HUES64 (cell line): Measurements from ENCODE around the gene LSAMP.

Experiments
- H3K27ac ChIP-seq: 2 replicates; pipeline ENCODE4 v1.7.0; 2013; ENCODE audit warnings: low read depth, low read length, inconsistent platforms
- H3K27me3 ChIP-seq: 2 replicates; pipeline ENCODE4 v1.6.1; 2013; ENCODE audit warnings: mild to moderate bottlenecking, low read length; ENCODE audit not compliant: insufficient read depth
- H3K36me3 ChIP-seq: 2 replicates; pipeline ENCODE4 v1.6.1; 2013; ENCODE audit warnings: mild to moderate bottlenecking, low read length; ENCODE audit not compliant: insufficient read depth
- H3K4me1 ChIP-seq: 2 replicates; pipeline ENCODE4 v1.6.1; 2013; ENCODE audit warnings: mild to moderate bottlenecking, low read length, moderate library complexity; ENCODE audit not compliant: insufficient read depth
- H3K4me3 ChIP-seq: 2 replicates; pipeline ENCODE4 v1.5.1; 2013; ENCODE audit warnings: mild to moderate bottlenecking, low read length, moderate library complexity
- H3K9ac ChIP-seq: 2 replicates; pipeline ENCODE4 v1.6.1; 2013; ENCODE audit warnings: mild to moderate bottlenecking, low read depth, low read length
- H3K9me3 ChIP-seq: 2 replicates; pipeline ENCODE4 v1.6.1; 2013; ENCODE audit warnings: low read depth, low read length; ENCODE audit not compliant: insufficient read depth
- WGBS: fragments of 150-250, 120-280 bp; methylation state at CpG from one replicate; pipeline ENCODE4 v1.1.7; 2013; ENCODE audit warnings: missing lambda C conversion rate; 5-methylcytosine and 5-hydroxymethylcytosine counted together

The LSAMP gene

GRCh38 chr3:116449546-116450350 lies 4.5 kb upstream of the LSAMP start:
- Histone ChIP-seq H3K9ac (no peak overlapping the region), H3K27me3 (no peaks in the 10 kb centered on the region), H3K4me1 (peaks cover 16% of the 10 kb centered on the region), H3K4me3 (no peak overlapping the region), H3K36me3 (no peaks in the 10 kb centered on the region), H3K27ac (no peak overlapping the region), H3K9me3 (no peaks in the 10 kb centered on the region)
- 83% methylated on average over 3 of the region's 3 CpGs for WGBS

GRCh38 chr3:116445990-116446389 lies 703 bp upstream of the LSAMP start:
- H3K36me3 ChIP-seq: no peaks in the 10 kb centered on the region
- no peaks in the 10 kb centered on the region for H3K9me3 ChIP-seq
- H3K4me3 ChIP-seq: peak overlapping the region; percentile 38
- no peak overlapping the region for H3K27ac ChIP-seq
- peaks cover 8% of the 10 kb centered on the region; the same call in 1 of the 2 replicates for H3K27me3 ChIP-seq
- 65% methylated on average over 2 of the region's 2 CpGs for WGBS
- no peak overlapping the region; the same call in 1 of the 2 replicates for H3K9ac ChIP-seq
- H3K4me1 ChIP-seq: peaks cover 33% of the 10 kb centered on the region

GRCh38 chr3:116444819-116445310 lies 422 bp downstream of the LSAMP start:
- Histone ChIP-seq H3K4me1 (peaks cover 40% of the 10 kb centered on the region), H3K4me3 (peak overlapping the region; percentile 72), H3K9me3 (no peaks in the 10 kb centered on the region), H3K27ac (no peak overlapping the region; the same call in 1 of the 2 replicates), H3K27me3 (peaks cover 8% of the 10 kb centered on the region; the same call in 1 of the 2 replicates), H3K9ac (peak overlapping the region; percentile 58), H3K36me3 (no peaks in the 10 kb centered on the region)
- 1% methylated on average over 26 of the region's 26 CpGs for WGBS

GRCh38 chr3:116444115-116444747 lies 1.1 kb downstream of the LSAMP start:
- H3K36me3 ChIP-seq: no peaks in the 10 kb centered on the region
- H3K27ac ChIP-seq: no peak overlapping the region
- H3K9me3 ChIP-seq: no peaks in the 10 kb centered on the region
- WGBS: 18% methylated on average over 1 of the region's 2 CpGs
- peak overlapping the region; percentile 58 for H3K9ac ChIP-seq
- H3K27me3 ChIP-seq: peaks cover 8% of the 10 kb centered on the region; the same call in 1 of the 2 replicates
- H3K4me1 ChIP-seq: peaks cover 40% of the 10 kb centered on the region
- H3K4me3 ChIP-seq: peak overlapping the region; percentile 72

GRCh38 chr3:116443191-116443661 lies 2.1 kb downstream of the LSAMP start:
- 49% methylated on average over 4 of the region's 4 CpGs for WGBS
- H3K27ac ChIP-seq: no peak overlapping the region
- H3K4me3 ChIP-seq: peak overlapping the region; percentile 72; the same call in 1 of the 2 replicates
- no peaks in the 10 kb centered on the region for H3K36me3 ChIP-seq
- peaks cover 37% of the 10 kb centered on the region for H3K4me1 ChIP-seq
- H3K27me3 ChIP-seq: peaks cover 8% of the 10 kb centered on the region; the same call in 1 of the 2 replicates
- H3K9me3 ChIP-seq: no peaks in the 10 kb centered on the region
- 0 out of 2 replicates have a peak overlapping the region, but pooled peaks have one; percentile 22 for H3K9ac ChIP-seq

- Histone ChIP-seq H3K27me3 (peaks cover 8% of the 10 kb centered on the region; the same call in 1 of the 2 replicates), H3K27ac (no peak overlapping the region), H3K36me3 (no peaks in the 10 kb centered on the region), H3K9me3 (no peaks in the 10 kb centered on the region), H3K4me3 (peak overlapping the region; percentile 72; the same call in 1 of the 2 replicates), H3K4me1 (peaks cover 37% of the 10 kb centered on the region), H3K9ac (no peak overlapping the region)
- WGBS: 59% methylated on average over 3 of the region's 5 CpGs
Observed at GRCh38 chr3:116442331-116443021, 2.8 kb downstream of the LSAMP start.

- Histone ChIP-seq H3K27ac (no peak overlapping the region), H3K4me3 (no peak overlapping the region), H3K36me3 (no peaks in the 10 kb centered on the region), H3K4me1 (peaks cover 37% of the 10 kb centered on the region), H3K27me3 (peaks cover 8% of the 10 kb centered on the region; the same call in 1 of the 2 replicates), H3K9ac (no peak overlapping the region), H3K9me3 (no peaks in the 10 kb centered on the region)
- 97% methylated on average over 4 of the region's 4 CpGs for WGBS
Observed at GRCh38 chr3:116441652-116442051, 3.6 kb downstream of the LSAMP start.

- WGBS: no CpG with 5 or more reads among the region's 2 CpGs
- Histone ChIP-seq H3K27ac (no peak overlapping the region), H3K9me3 (no peaks in the 10 kb centered on the region)
Observed at GRCh38 chr3:116440196-116440595, 5.1 kb downstream of the LSAMP start.

GRCh38 chr3:116433552-116433951 lies 11.7 kb downstream of the LSAMP start:
- Histone ChIP-seq H3K4me1 (no peaks in the 10 kb centered on the region), H3K36me3 (no peaks in the 10 kb centered on the region), H3K4me3 (no peak overlapping the region), H3K27me3 (no peaks in the 10 kb centered on the region), H3K27ac (no peak overlapping the region), H3K9me3 (no peaks in the 10 kb centered on the region), H3K9ac (no peak overlapping the region)
- WGBS: 100% methylated on average over 1 of the region's 1 CpG

More at GRCh38 chr3:116440196-116440595, 5.1 kb downstream of the LSAMP start:
- H3K9ac ChIP-seq: no peak overlapping the region
- H3K4me3 ChIP-seq: no peak overlapping the region
- H3K4me1 ChIP-seq: peaks cover 29% of the 10 kb centered on the region
- peaks cover 8% of the 10 kb centered on the region; the same call in 1 of the 2 replicates for H3K27me3 ChIP-seq
- H3K36me3 ChIP-seq: no peaks in the 10 kb centered on the region

- no peaks in the 10 kb centered on the region for H3K4me1 ChIP-seq
- H3K9me3 ChIP-seq: no peaks in the 10 kb centered on the region
- no peaks in the 10 kb centered on the region for H3K36me3 ChIP-seq
- WGBS: no CpG with 5 or more reads among the region's 2 CpGs
- H3K9ac ChIP-seq: no peak overlapping the region
- no peak overlapping the region for H3K27ac ChIP-seq
- H3K27me3 ChIP-seq: no peaks in the 10 kb centered on the region
- H3K4me3 ChIP-seq: no peak overlapping the region
Observed at GRCh38 chr3:116432795-116433194, 12.5 kb downstream of the LSAMP start.
